ENCODE results near the gene C10orf67.
"Not testable (repeated sequence)": the region's sequence is repeated elsewhere in the genome, so short reads cannot be mapped to it uniquely, and the experiment has no call there.

The C10orf67 gene

DNA sequence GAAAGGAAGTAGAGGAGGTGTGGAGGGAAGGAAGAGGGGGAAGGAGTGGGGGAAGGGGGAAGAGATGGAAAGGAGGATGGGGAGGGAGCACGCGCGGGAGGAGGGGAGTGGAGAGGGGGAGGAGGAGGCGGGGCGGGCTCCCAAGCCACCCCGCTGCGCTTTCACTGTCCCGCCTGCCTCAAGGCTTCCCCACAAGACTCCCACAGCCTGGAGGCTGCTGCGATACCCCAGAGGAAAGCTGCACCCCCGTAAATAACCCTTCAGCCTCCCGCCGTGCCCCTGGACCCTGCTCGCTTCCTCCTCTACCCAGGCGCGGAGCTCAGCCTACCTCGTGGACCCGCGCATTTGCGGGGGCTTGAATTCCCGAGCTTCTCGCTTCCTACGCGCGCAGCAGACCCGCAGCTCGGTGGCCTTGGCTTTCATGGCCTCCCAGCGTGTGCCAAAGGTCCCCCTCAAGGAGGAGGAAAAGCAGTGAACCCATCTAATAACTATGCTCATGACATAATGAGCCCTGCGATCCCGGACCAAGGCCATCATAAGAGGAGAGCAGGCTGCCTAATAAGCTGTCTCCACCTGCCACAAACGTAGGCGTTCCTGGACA lies at the start of gene C10orf67:
Gene C10orf67 (minus strand): TSS at position 557 of the 601 bp plus-strand sequence. CDS start 23 bp downstream, at position 534.
- no peak for DNase-seq (ENCODE audit: low spot score)

- DNase-seq (ENCODE audit: low spot score): no peak
These were observed 47.2 kb upstream of the C10orf67 start for GRCh38 chr10:23391821-23392220.

DNA sequence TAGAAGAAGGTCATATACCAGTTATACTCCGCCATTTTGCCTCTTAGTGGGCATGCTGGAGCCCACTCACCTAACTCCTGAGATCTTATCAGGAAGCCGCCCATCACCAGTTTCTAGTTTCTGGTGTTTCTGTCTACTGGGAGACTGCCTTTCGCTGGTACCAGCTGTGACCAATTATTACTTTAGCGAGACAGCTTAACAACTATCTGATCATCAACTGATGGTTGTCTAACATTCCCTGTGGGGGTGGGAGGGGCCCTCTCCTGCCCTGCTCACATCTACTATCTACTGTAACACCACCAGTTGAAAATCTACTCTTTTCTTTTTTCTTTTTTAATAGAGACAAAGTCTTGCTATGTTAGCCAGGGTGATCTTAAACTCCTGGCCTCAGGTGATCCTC lies 46.2 kb upstream of the C10orf67 start:
- DNase-seq (ENCODE audit: low spot score): no peak

GRCh38 chr10:23390408-23390807 lies 45.8 kb upstream of the C10orf67 start:
- DNase-seq (ENCODE audit: low spot score): not testable (repeated sequence)

- not testable (repeated sequence) for DNase-seq (ENCODE audit: low spot score)
These were observed 42.9 kb upstream of the C10orf67 start for GRCh38 chr10:23387516-23387915.

DNA sequence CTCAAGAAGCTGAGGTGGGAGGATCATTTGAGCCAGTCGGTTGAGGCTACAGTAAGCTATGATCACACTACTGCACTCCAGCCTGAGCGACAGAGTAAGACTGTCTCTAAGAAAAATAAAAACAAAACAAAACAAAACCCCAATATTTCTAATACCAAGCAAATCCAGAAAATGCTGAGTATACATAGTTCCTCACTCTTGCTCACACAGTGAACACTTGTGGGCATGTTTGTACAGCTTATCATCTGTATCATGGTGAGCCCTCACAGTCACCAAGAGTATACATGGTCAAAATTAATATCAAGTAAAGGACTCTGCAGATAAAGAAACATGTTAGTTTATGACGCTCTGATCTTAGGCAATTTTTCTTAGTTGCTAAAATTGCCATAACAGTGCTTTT lies 41.5 kb upstream of the C10orf67 start:
- DNase-seq (ENCODE audit: low spot score): no peak

- no peak for DNase-seq (ENCODE audit: low spot score)
These were observed 39.8 kb upstream of the C10orf67 start for GRCh38 chr10:23384364-23384763.

DNA sequence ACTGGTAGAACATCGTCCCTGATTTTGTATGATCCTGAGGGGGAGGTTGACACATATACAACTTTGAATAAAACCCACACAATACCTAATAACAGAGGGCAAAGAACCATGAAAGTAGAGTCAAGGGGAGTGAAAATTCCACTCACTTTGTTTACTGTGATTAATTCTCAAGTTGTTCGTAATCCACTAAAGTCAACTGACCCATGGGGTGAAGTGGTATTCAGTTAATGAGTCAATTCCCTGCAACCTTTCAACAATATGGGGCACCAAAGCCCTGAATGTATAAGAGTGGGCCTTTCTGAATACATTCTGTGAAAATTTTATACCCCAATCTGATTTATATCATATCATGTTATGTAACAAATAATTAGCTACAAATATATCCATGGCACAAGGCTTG lies 39.0 kb upstream of the C10orf67 start:
- DNase-seq (ENCODE audit: low spot score): no peak

DNA sequence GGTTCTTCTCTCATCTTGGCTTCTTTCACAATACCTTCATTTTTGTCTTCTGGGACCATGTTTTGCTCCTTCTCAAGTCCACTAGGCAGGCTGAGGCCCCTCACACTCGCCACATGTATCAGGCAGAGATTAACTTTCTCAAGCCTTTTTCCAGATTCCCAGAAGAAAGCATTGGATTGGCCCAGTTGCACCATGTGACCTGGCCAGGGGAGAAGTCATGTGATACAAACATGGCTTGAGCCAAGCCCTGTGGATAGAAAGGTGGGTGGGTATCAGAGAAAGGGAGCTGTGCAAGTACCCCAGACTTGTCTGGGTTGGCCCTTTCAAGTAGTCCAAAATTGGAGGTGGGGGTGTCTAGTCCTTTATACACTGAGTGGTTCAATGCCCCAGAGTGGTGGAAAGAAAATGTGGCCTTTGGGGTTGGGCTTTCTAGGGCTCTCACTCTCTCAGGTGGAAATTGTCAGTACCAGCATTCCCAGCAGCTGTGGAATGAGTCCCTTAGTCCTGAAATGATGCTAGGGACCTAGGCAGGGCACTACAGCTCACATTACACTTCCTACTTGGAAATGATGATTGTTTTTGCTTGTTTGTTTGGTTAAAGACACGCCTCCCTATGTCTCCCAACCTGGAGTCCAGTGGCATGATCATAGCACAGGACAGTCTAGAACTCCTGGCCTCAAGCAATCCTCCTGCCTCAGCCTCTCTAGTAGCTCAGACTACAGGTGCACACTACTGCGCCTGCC lies 36.9 kb upstream of the C10orf67 start:
- no peak for DNase-seq (ENCODE audit: low spot score)

GRCh38 chr10:23379686-23380085 lies 35.1 kb upstream of the C10orf67 start:
- no peak for DNase-seq (ENCODE audit: low spot score)

GRCh38 chr10:23376229-23376655 lies 31.6 kb upstream of the C10orf67 start:
- DNase-seq (ENCODE audit: low spot score): no peak

- DNase-seq (ENCODE audit: low spot score): no peak
These were observed 30.8 kb upstream of the C10orf67 start for GRCh38 chr10:23375366-23375765.

GRCh38 chr10:23373156-23373555 lies 28.6 kb upstream of the C10orf67 start:
- no peak for DNase-seq (ENCODE audit: low spot score)

DNA sequence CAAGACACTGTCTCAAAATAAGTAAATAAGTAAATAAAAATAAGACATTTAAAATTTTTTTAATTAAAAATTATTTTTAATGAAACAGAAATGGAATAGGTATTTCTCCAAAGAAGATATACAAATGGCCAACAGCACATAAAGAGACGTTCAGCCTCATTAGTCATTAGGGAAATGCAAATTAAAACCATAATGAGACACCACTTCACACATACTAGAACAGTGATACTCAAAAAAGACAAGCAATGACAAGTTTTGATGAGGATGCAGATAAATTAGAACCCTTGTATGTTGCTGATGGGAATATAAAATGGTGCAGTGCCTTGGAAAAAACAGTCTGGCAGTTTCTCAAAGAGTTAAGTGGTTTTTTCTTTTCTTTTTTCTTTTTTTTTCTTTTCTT lies 26.5 kb upstream of the C10orf67 start:
- DNase-seq (ENCODE audit: low spot score): no peak

GRCh38 chr10:23370106-23370505 lies 25.5 kb upstream of the C10orf67 start:
- no peak for DNase-seq (ENCODE audit: low spot score)

GRCh38 chr10:23368816-23369640 lies 24.4 kb upstream of the C10orf67 start:
- DNase-seq (ENCODE audit: low spot score): no peak

DNA sequence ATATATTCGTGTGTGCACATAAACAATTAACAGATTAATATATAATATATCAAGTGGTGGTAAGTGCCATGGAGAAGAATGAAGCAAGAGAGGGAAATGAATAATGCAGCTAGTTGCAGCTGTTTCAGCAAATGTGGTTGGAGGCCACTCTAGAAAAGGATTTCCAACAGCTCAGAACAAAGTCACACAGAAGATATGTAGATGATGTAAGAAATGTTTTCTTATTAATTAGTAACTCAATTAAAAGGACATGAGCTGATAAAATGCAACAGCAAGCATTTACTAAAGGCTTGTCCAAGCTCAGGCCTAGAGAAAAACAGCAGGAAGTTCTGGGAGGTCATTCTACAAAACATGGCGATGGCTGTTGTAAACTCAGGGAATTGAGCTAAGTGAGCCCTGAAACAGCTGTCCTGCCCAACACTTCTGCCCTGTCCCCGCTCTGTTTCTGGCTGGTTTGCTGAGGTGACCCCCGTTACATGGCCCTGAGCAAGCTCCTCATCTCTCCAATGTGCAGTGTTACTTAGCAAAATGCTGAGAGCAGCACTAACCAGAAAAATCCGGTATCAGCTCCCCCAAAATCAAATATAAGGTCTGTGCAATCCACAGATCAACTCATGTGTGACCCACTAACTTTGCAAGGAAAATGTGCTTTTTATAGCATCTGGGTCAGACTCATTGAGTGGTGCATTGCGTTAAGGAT lies 23.4 kb upstream of the C10orf67 start:
- no peak for DNase-seq (ENCODE audit: low spot score)

GRCh38 chr10:23365417-23366030 lies 20.9 kb upstream of the C10orf67 start:
- DNase-seq (ENCODE audit: low spot score): peak; percentile 53

- DNase-seq (ENCODE audit: low spot score): no peak
These were observed 19.8 kb upstream of the C10orf67 start for GRCh38 chr10:23364378-23364777.

DNA sequence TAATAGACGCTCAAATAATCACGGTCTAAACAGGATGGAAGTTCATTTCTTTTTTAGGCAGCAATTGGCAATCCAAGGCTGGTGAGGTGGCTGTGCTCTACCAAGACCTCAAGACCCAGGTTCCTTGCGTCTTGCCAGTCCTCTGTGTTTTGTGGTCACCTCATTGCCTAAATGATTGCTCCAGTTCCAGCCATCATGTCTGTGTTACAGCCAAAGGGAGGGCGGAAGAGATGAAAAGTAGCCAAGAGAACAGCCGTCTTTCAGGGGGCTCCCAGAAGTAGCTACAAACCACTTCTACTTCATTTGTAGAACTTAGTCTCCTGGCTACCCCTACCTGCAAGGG lies 19.2 kb upstream of the C10orf67 start:
- DNase-seq (ENCODE audit: low spot score): no peak

DNA sequence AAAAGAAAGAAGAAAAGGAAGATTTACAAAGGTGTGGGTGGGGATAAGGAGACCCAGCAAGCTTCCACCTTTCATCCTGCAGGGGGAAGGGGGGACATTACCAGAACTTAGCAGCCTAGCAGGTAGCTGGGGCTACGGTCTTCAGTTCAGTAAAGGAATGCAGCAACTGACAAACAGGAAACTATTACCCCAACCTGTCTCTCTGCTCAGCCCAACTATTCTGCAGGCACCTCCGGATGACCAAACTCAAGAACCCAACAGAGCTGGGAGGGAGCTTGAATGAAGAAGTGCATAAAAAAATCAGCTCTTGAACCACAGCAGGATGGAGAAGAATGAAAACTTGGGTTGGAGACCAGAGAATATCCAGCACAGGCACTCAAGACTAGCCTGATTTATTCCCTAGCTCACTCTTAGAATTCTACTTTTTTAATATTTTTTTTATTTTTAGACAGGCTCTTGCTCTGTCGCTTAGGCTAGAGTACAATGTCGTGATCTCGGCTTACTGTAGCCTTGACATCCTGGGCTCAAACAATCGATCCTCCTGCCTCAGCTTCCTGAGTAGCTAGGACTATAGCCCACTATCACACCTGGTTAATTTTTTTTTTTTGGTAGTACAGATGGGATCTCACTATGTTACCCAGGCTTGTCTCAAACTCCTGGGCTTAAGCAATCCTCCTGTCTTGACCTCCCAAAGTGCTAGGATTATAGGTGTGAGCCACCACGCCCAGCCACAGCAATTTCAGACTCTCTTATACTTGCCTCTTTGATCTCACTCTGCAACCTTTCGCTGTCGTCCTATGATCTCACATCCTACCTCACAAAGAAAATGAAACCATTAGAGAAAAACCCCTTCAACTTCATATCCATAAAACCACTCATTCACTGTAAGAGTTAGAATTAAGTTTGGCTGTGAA lies 18.5 kb upstream of the C10orf67 start:
- no peak for DNase-seq (ENCODE audit: low spot score)
